ENCODE results near the gene GINM1. TPM values are rescaled to one million over a fixed set of nuclear protein-coding genes. Genes with fewer than 3 reads are reported as not detected.

GINM1 gene
- total and polyA plus RNA-seq, 9 of the 15 experiments (the other 6 are each of a cell fraction or from before 2014, with no cell fraction given): 5.0 to 19.3 (median 14.2) TPM

DNA sequence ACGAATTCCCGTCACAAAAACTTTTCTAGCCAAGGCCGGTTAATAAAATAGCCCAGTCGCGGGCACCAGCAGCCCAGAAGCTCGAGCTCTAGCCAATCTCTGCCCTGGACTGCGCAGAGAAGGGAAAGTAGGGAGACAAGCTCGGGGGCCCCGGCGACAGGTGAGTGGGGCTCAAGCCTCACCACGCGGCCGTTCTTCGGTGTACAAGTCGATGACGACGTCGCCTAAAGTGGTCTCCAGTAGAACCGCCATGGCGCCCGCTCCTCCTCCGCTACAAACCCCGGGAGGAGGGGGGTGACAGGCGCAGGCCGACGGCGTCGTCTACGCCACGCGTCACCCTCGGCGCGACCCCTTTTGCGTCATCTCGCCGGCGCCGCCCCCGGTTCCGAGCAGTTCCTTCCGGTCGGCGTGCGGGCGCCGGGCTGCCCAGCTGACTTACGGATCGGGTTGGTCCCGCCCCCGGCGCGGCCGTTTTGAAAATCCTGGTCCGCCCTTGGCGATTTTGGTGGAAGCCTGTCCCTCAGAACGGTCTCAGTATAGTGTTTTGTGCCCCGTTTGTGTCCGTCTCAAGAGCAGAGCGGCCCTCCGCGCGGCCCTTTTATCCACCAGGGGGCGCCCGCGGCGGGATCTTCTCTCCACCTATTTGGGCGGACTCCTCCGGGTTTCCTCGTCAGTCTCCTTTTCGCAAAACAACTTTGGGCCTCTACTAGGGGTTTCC, 20.3 kb upstream of the GINM1 start, which contains the start of gene PPIL4 (continued):
- TF ChIP-seq KLF1 (tag; IDR thresholded peaks at IDR 0.05): peak; percentile 94
- TF ChIP-seq PHB (CRISPR knock-in tag; IDR thresholded peaks at IDR 0.05): no peak; the same call in 1 of the 2 replicates
- peak; percentile 93 for TF ChIP-seq EGR1 (conservative IDR thresholded peaks at IDR 0.05)
- TF ChIP-seq HSF4 (CRISPR knock-in tag; IDR thresholded peaks at IDR 0.05; ENCODE audit: borderline replicate concordance): no peak
- TF ChIP-seq KLF13 (tag; IDR thresholded peaks at IDR 0.05; ENCODE audit: borderline replicate concordance, low read depth): peak; percentile 86; the same call in 1 of the 2 replicates
- TF ChIP-seq ZBTB33 (CRISPR knock-in tag; IDR thresholded peaks at IDR 0.05): peak; percentile 21; the same call in 1 of the 2 replicates
- no peak for TF ChIP-seq PCBP2 (IDR thresholded peaks at IDR 0.05; ENCODE audit: low read depth, low read length, poor library complexity, severe bottlenecking)
- peak; percentile 49 for TF ChIP-seq MEIS2 (IDR thresholded peaks at IDR 0.05; ENCODE audit: partially characterized antibody)
- TF ChIP-seq, protein P1, sequence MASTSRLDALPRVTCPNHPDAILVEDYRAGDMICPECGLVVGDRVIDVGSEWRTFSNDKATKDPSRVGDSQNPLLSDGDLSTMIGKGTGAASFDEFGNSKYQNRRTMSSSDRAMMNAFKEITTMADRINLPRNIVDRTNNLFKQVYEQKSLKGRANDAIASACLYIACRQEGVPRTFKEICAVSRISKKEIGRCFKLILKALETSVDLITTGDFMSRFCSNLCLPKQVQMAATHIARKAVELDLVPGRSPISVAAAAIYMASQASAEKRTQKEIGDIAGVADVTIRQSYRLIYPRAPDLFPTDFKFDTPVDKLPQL (IDR thresholded peaks at IDR 0.05; ENCODE audit: extremely low read depth, insufficient read length): peak; percentile 14
- peak; percentile 93 for TF ChIP-seq SAP30 (IDR thresholded peaks at IDR 0.05; ENCODE audit: borderline replicate concordance, insufficient read depth, low read depth, low read length, poor library complexity, severe bottlenecking)
- TF ChIP-seq EP300 (IDR thresholded peaks at IDR 0.05; ENCODE audit: low read length): peak; percentile 19; the same call in 1 of the 2 replicates
- TF ChIP-seq DACH1 (IDR thresholded peaks at IDR 0.05; ENCODE audit: partially characterized antibody): peak; percentile 97
- TF ChIP-seq, protein P2, sequence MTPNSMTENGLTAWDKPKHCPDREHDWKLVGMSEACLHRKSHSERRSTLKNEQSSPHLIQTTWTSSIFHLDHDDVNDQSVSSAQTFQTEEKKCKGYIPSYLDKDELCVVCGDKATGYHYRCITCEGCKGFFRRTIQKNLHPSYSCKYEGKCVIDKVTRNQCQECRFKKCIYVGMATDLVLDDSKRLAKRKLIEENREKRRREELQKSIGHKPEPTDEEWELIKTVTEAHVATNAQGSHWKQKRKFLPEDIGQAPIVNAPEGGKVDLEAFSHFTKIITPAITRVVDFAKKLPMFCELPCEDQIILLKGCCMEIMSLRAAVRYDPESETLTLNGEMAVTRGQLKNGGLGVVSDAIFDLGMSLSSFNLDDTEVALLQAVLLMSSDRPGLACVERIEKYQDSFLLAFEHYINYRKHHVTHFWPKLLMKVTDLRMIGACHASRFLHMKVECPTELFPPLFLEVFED (CRISPR knock-in tag; conservative IDR thresholded peaks at IDR 0.05): 0 out of 2 replicates have a peak, but pooled peaks have one; percentile 1
- TF ChIP-seq, protein P3, sequence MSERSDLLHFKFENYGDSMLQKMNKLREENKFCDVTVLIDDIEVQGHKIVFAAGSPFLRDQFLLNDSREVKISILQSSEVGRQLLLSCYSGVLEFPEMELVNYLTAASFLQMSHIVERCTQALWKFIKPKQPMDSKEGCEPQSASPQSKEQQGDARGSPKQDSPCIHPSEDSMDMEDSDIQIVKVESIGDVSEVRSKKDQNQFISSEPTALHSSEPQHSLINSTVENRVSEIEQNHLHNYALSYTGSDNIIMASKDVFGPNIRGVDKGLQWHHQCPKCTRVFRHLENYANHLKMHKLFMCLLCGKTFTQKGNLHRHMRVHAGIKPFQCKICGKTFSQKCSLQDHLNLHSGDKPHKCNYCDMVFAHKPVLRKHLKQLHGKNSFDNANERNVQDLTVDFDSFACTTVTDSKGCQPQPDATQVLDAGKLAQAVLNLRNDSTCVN (CRISPR knock-in tag; IDR thresholded peaks at IDR 0.05): no peak
- peak in 1 of 2 experiments; percentile 97; a peak in 3 of 4 replicates for TF ChIP-seq HDAC1 (IDR thresholded peaks at IDR 0.05)
- peak; percentile 95 for TF ChIP-seq ZNF740 (CRISPR knock-in tag; IDR thresholded peaks at IDR 0.05)
- peak in 1 of 2 experiments; percentile 73; a peak in 1 of 4 replicates for TF ChIP-seq ZNF740 (tag; IDR thresholded peaks at IDR 0.05)
- TF ChIP-seq ZNF277 (CRISPR knock-in tag; IDR thresholded peaks at IDR 0.05; ENCODE audit: borderline replicate concordance): no peak
- no peak for TF ChIP-seq ASH1L (IDR thresholded peaks at IDR 0.05; ENCODE audit: borderline replicate concordance, low read depth, partially characterized antibody)

Data from K562 (cell line).